ENCODE results near the gene USP7.

- TF ChIP-seq CTCF (IDR thresholded peaks at IDR 0.05; ENCODE audit: poor library complexity): no peak
- no peak for TF ChIP-seq EZH2phosphoT487 (IDR thresholded peaks at IDR 0.05; ENCODE audit: low read depth, severe bottlenecking, unreplicated experiment)
Measured at GRCh38 chr16:8924214-8924613, 39.5 kb downstream of the USP7 start.

All from hepatocyte (in vitro differentiated cells).